DOHH2 (cell line): ENCODE data around the gene PID1.

ENCODE experiments used
- H3F3A ChIP-seq: fragments of 200-600 bp; sonication (generic), shearing (Covaris generic); 2 replicates; pipeline ENCODE4 v1.6.0; 2016; ENCODE audit warnings: antibody characterized with exemption, mild to moderate bottlenecking; ENCODE audit not compliant: control insufficient read depth, insufficient read depth
- H3K27ac ChIP-seq: fragments of 200-600 bp; sonication (generic); 2 replicates; pipeline ENCODE4 v1.5.1; 2014; ENCODE audit warnings: low read depth, mild to moderate bottlenecking, low read length, moderate library complexity
- H3K27me3 ChIP-seq: fragments of 200-600 bp; sonication (generic); 2 replicates; pipeline ENCODE4 v1.6.1; 2014; ENCODE audit warnings: mild to moderate bottlenecking, low read length, mixed read lengths; ENCODE audit not compliant: control insufficient read depth
- H3K36me3 ChIP-seq: fragments of 200-600 bp; sonication (generic); 2 replicates; pipeline ENCODE4 v1.6.1; 2014; ENCODE audit warnings: mild to moderate bottlenecking, low read length, moderate library complexity, mixed read lengths; ENCODE audit not compliant: control insufficient read depth
- H3K4me1 ChIP-seq: fragments of 200-600 bp; sonication (generic); 2 replicates; pipeline ENCODE4 v1.6.1; 2014; ENCODE audit warnings: mild to moderate bottlenecking, low read length, mixed read lengths; ENCODE audit not compliant: control insufficient read depth
- H3K4me2 ChIP-seq: fragments of 200-600 bp; sonication (generic); 2 replicates; pipeline ENCODE4 v1.6.0; 2014; ENCODE audit warnings: mild to moderate bottlenecking, low read length, moderate library complexity
- H3K4me3 ChIP-seq: fragments of 200-600 bp; sonication (generic); 2 replicates; pipeline ENCODE4 v1.5.1; 2014; ENCODE audit warnings: mild to moderate bottlenecking, low read length, mixed read lengths
- H3K79me2 ChIP-seq: fragments of 200-600 bp; sonication (generic); 2 replicates; pipeline ENCODE4 v1.6.1; 2014; ENCODE audit warnings: mild to moderate bottlenecking, low read length, mixed read lengths; ENCODE audit not compliant: control insufficient read depth
- H3K9me2 ChIP-seq: fragments of 200-600 bp; sonication (generic); replicated peaks from 2 replicates; pipeline ENCODE4 v1.6.1; 2014; ENCODE audit warnings: mild to moderate bottlenecking, low read length, mixed read lengths; ENCODE audit not compliant: control insufficient read depth
- H3K9me3 ChIP-seq: fragments of 200-600 bp; sonication (generic); 2 replicates; pipeline ENCODE4 v1.6.1; 2014; ENCODE audit warnings: antibody characterized with exemption, low read length, mixed read lengths; ENCODE audit not compliant: control insufficient read depth, insufficient read depth
- H4K20me1 ChIP-seq: fragments of 200-600 bp; sonication (generic); 2 replicates; pipeline ENCODE4 v1.6.0; 2014; ENCODE audit warnings: low read depth, mild to moderate bottlenecking, antibody characterized with exemption, low read length, moderate library complexity; ENCODE audit not compliant: control insufficient read depth, insufficient read depth
- CTCF ChIP-seq: fragments of 200-600 bp; sonication (generic); IDR thresholded peaks from one replicate; pipeline ENCODE4 v1.5.1; 2014; ENCODE audit warnings: antibody characterized with exemption, mild to moderate bottlenecking, low read depth, low read length; ENCODE audit not compliant: poor library complexity, severe bottlenecking
- EZH2phosphoT487 ChIP-seq: fragments of 200-600 bp; sonication (generic); IDR thresholded peaks from 2 replicates; pipeline ENCODE4 v1.6.1; 2017; ENCODE audit warnings: borderline replicate concordance, mild to moderate bottlenecking, antibody characterized with exemption, low read length, moderate library complexity, mixed read lengths

Gene PID1

GRCh38 chr2:229174794-229175496 lies 96.1 kb downstream of the PID1 start:
- H4K20me1 ChIP-seq: no peaks in the 10 kb centered on the region
- H3K9me2 ChIP-seq: no peaks in the 10 kb centered on the region
- H3K27ac ChIP-seq: no peak overlapping the region
- no peaks in the 10 kb centered on the region for H3K27me3 ChIP-seq
- peaks cover 3% of the 10 kb centered on the region; the same call in 1 of the 2 replicates for H3K9me3 ChIP-seq
- no peaks in the 10 kb centered on the region for H3K79me2 ChIP-seq
- no peaks in the 10 kb centered on the region for H3F3A ChIP-seq
- H3K36me3 ChIP-seq: no peaks in the 10 kb centered on the region
- H3K4me3 ChIP-seq: no peak overlapping the region
- no peaks in the 10 kb centered on the region for H3K4me1 ChIP-seq
- TF ChIP-seq EZH2phosphoT487: no peak
- TF ChIP-seq CTCF: no peak
- H3K4me2 ChIP-seq: no peak overlapping the region

- H3K27me3 ChIP-seq: no peaks in the 10 kb centered on the region
- no peaks in the 10 kb centered on the region for H4K20me1 ChIP-seq
- H3K9me2 ChIP-seq: no peaks in the 10 kb centered on the region
- no peak overlapping the region for H3K27ac ChIP-seq
- TF ChIP-seq CTCF (no peak), EZH2phosphoT487 (no peak)
- no peak overlapping the region for H3K4me3 ChIP-seq
- H3K9me3 ChIP-seq: peaks cover 3% of the 10 kb centered on the region; the same call in 1 of the 2 replicates
- no peaks in the 10 kb centered on the region for H3K4me1 ChIP-seq
- no peaks in the 10 kb centered on the region for H3F3A ChIP-seq
- H3K79me2 ChIP-seq: no peaks in the 10 kb centered on the region
- H3K4me2 ChIP-seq: no peak overlapping the region
- no peaks in the 10 kb centered on the region for H3K36me3 ChIP-seq
Observed at GRCh38 chr2:229173825-229174359, 97.2 kb downstream of the PID1 start.

GRCh38 chr2:229170916-229171315 lies 100.2 kb downstream of the PID1 start:
- no peaks in the 10 kb centered on the region for H3K36me3 ChIP-seq
- no peak overlapping the region for H3K4me3 ChIP-seq

More at GRCh38 chr2:229170916-229171315, 100.2 kb downstream of the PID1 start:
- H4K20me1 ChIP-seq: no peaks in the 10 kb centered on the region
- no peaks in the 10 kb centered on the region for H3K9me2 ChIP-seq
- H3K4me1 ChIP-seq: no peaks in the 10 kb centered on the region
- no peaks in the 10 kb centered on the region for H3K27me3 ChIP-seq
- no peak overlapping the region for H3K27ac ChIP-seq
- no peaks in the 10 kb centered on the region for H3F3A ChIP-seq
- H3K9me3 ChIP-seq: peaks cover 3% of the 10 kb centered on the region; the same call in 1 of the 2 replicates
- no peak overlapping the region for H3K4me2 ChIP-seq
- H3K79me2 ChIP-seq: no peaks in the 10 kb centered on the region
- no peak for TF ChIP-seq EZH2phosphoT487
- TF ChIP-seq CTCF: no peak
